GM19397 (cell line): Measurements from ENCODE around the gene P2RX6.
"Not testable (repeated sequence)": the region's sequence is repeated elsewhere in the genome, so short reads cannot be mapped to it uniquely, and the experiment has no call there.

Source experiments
- ATAC-seq: cut with Tn5 transposase; IDR thresholded peaks from one replicate; pipeline ENCODE4 v1.9.1; 2021; ENCODE audit warnings: mild to moderate bottlenecking, moderate library complexity; ENCODE audit not compliant: unreplicated experiment

Gene P2RX6

GRCh38 chr22:21051145-21051830 lies 36.3 kb downstream of the P2RX6 start:
- no peak for ATAC-seq

GRCh38 chr22:21051831-21052400 lies 37.0 kb downstream of the P2RX6 start:
- ATAC-seq = no peak

- ATAC-seq = no peak
Measured at GRCh38 chr22:21052715-21053459, 37.9 kb downstream of the P2RX6 start.

- ATAC-seq = no peak
Measured at GRCh38 chr22:21054046-21054713, 39.2 kb downstream of the P2RX6 start.

GRCh38 chr22:21054714-21055563 lies 40.0 kb downstream of the P2RX6 start:
- ATAC-seq = no peak

GRCh38 chr22:21055564-21055834 lies 40.5 kb downstream of the P2RX6 start:
- no peak for ATAC-seq

GRCh38 chr22:21055880-21056319 lies 40.9 kb downstream of the P2RX6 start:
- no peak for ATAC-seq

GRCh38 chr22:21060363-21060762 lies 45.4 kb downstream of the P2RX6 start:
- ATAC-seq = not testable (repeated sequence)

- ATAC-seq = not testable (repeated sequence)
Measured at GRCh38 chr22:21061660-21062321, 46.8 kb downstream of the P2RX6 start.

GRCh38 chr22:21064425-21064824 lies 49.5 kb downstream of the P2RX6 start:
- not testable (repeated sequence) for ATAC-seq

- ATAC-seq = no peak
Measured at GRCh38 chr22:21064917-21065864, 50.2 kb downstream of the P2RX6 start.

GRCh38 chr22:21067075-21067900 lies 52.3 kb downstream of the P2RX6 start:
- ATAC-seq = no peak

- ATAC-seq = no peak
Measured at GRCh38 chr22:21067901-21068680, 53.1 kb downstream of the P2RX6 start.

- ATAC-seq = no peak
Measured at GRCh38 chr22:21068681-21069276, 53.8 kb downstream of the P2RX6 start.

GRCh38 chr22:21069375-21069774 lies 54.4 kb downstream of the P2RX6 start:
- ATAC-seq = no peak

- ATAC-seq = no peak
Measured at GRCh38 chr22:21070690-21071615, 56.0 kb downstream of the P2RX6 start.
